CD14-positive monocyte (primary cell): Measurements from ENCODE around the gene DCTN2. TPM values are rescaled to one million over a fixed set of nuclear protein-coding genes. Genes with fewer than 3 reads are reported as not detected.
A peak's percentile ranks its signal among the peaks of the same experiment; 100 is the strongest.
"Not testable (repeated sequence)": the region's sequence is repeated elsewhere in the genome, so short reads cannot be mapped to it uniquely, and the experiment has no call there.

Source experiments
- DNase-seq, 3 donors: peaks; one replicate each; pipeline ENCODE4 v3.0.0-alpha.2; 2011 to 2022
- H2AFZ ChIP-seq: 2 replicates; pipeline ENCODE4 v1.6.0; 2012; ENCODE audit warnings: mild to moderate bottlenecking, low read depth, low read length, inconsistent platforms; ENCODE audit not compliant: insufficient read depth, poor library complexity, severe bottlenecking
- H3K27ac ChIP-seq, 2 donors: 1 replicate in 1 of 2; 2 replicates in 1 of 2; pipeline ENCODE4 v1.5.1; 2012 to 2013; ENCODE audit warnings: low read length in 2 of 2, control low read depth in 1 of 2, inconsistent platforms in 1 of 2, low read depth in 1 of 2, mild to moderate bottlenecking in 1 of 2
- H3K27me3 ChIP-seq, 2 donors: one replicate each; pipeline versions ENCODE4 v1.6.0 to v1.6.1; 2011 to 2013; ENCODE audit warnings: low read length in 2 of 2; ENCODE audit not compliant: control insufficient read depth in 2 of 2, insufficient read depth in 2 of 2
- H3K36me3 ChIP-seq, 2 donors: replicated peaks in 1 of 2; 1 replicate in 1 of 2; 2 replicates in 1 of 2; pipeline versions ENCODE4 v1.5.1 to v1.6.1; 2012 to 2013; ENCODE audit warnings: low read length in 2 of 2, control low read depth in 1 of 2, inconsistent platforms in 1 of 2, mild to moderate bottlenecking in 1 of 2; ENCODE audit not compliant: insufficient read depth in 2 of 2, control insufficient read depth in 1 of 2
- H3K4me1 ChIP-seq, 2 donors: 1 replicate in 1 of 2; 2 replicates in 1 of 2; pipeline versions ENCODE4 v1.5.1 to v1.6.1; 2012 to 2013; ENCODE audit warnings: low read length in 2 of 2, control low read depth in 1 of 2, inconsistent platforms in 1 of 2, mild to moderate bottlenecking in 1 of 2, moderate library complexity in 1 of 2; ENCODE audit not compliant: insufficient read depth in 2 of 2, control insufficient read depth in 1 of 2
- H3K4me2 ChIP-seq: replicated peaks from 2 replicates; pipeline ENCODE3; 2012; ENCODE audit warnings: low read length, moderate library complexity, mild to moderate bottlenecking; ENCODE audit not compliant: poor library complexity, severe bottlenecking; ENCODE audit errors: extremely low read depth
- H3K4me3 ChIP-seq, 3 experiments: fragments of 200-600 bp in 1 of 3; sonication (generic) in 1 of 3; replicated peaks in 1 of 3; 1 replicate in 2 of 3; 2 replicates in 1 of 3; pipeline ENCODE4 v1.5.1; 2011 to 2013; ENCODE audit warnings: low read length in 3 of 3, mild to moderate bottlenecking in 3 of 3, control low read depth in 2 of 3, low read depth in 2 of 3, inconsistent platforms in 1 of 3, moderate library complexity in 1 of 3
- H3K79me2 ChIP-seq: 2 replicates; pipeline ENCODE4 v1.6.0; 2012; ENCODE audit warnings: mild to moderate bottlenecking, control low read depth, inconsistent platforms, low read length, moderate library complexity; ENCODE audit not compliant: insufficient read depth
- H3K9ac ChIP-seq: 2 replicates; pipeline ENCODE4 v1.6.0; 2017; ENCODE audit warnings: low read length, mild to moderate bottlenecking; ENCODE audit not compliant: insufficient read depth, poor library complexity, severe bottlenecking
- H3K9me3 ChIP-seq, 2 donors: replicated peaks in 1 of 2; 1 replicate in 1 of 2; 2 replicates in 1 of 2; pipeline versions ENCODE4 v1.5.1 to v1.6.1; 2012 to 2013; ENCODE audit warnings: low read length in 2 of 2, control low read depth in 1 of 2; ENCODE audit not compliant: control insufficient read depth in 1 of 2, insufficient read depth in 1 of 2
- H4K20me1 ChIP-seq: 2 replicates; pipeline ENCODE4 v1.6.0; 2012; ENCODE audit warnings: mild to moderate bottlenecking, low read length, control low read depth, moderate library complexity; ENCODE audit not compliant: insufficient read depth
- H3K27ac Mint-ChIP-seq, 7 donors: one replicate each; pipeline ENCODE4 v1.8.0; 2020; ENCODE audit warnings: mild to moderate bottlenecking in 7 of 7, mixed read lengths in 7 of 7, moderate library complexity in 6 of 7, inconsistent platforms in 2 of 7
- H3K27me3 Mint-ChIP-seq, 3 donors: one replicate each; pipeline ENCODE4 v1.8.0; 2021 to 2022; ENCODE audit warnings: low read depth in 3 of 3, mild to moderate bottlenecking in 3 of 3, mixed read lengths in 3 of 3, moderate library complexity in 3 of 3, inconsistent platforms in 1 of 3
- H3K36me3 Mint-ChIP-seq, 2 donors: one replicate each; pipeline ENCODE4 v1.8.0; 2020; ENCODE audit warnings: mixed read lengths in 2 of 2, inconsistent platforms in 1 of 2, mild to moderate bottlenecking in 1 of 2
- H3K4me1 Mint-ChIP-seq: one replicate; pipeline ENCODE4 v1.8.0; 2020; ENCODE audit warnings: mild to moderate bottlenecking, mixed read lengths
- H3K4me3 Mint-ChIP-seq, 2 donors: one replicate each; pipeline ENCODE4 v1.8.0; 2020; ENCODE audit warnings: mild to moderate bottlenecking in 2 of 2, mixed read lengths in 2 of 2, moderate library complexity in 1 of 2
- H3K9me3 Mint-ChIP-seq, 7 donors: one replicate each; pipeline ENCODE4 v1.8.0; 2020 to 2022; ENCODE audit warnings: mixed read lengths in 7 of 7, mild to moderate bottlenecking in 6 of 7, moderate library complexity in 6 of 7, inconsistent platforms in 2 of 7
- CTCF ChIP-seq: fragments of 200-600 bp; IDR thresholded peaks from one replicate; pipeline ENCODE4 v1.8.0; 2022; ENCODE audit warnings: antibody characterized with exemption, mild to moderate bottlenecking
- WGBS: methylation state at CpG from one replicate; pipeline ENCODE4 v1.1.5; 2013; ENCODE audit warnings: missing lambda C conversion rate; ENCODE audit not compliant: insufficient coverage; 5-methylcytosine and 5-hydroxymethylcytosine counted together
- intact Hi-C, 2 donors: fragments of 100-400 bp; cut with micrococcal nuclease; formaldehyde crosslinking; loops; one replicate each; pipeline versions ENCODE4 v1.15.0 to v1.15.1; 2023
- polyA plus RNA-seq, 3 donors: library from polyadenylated mRNA; depleted of rRNA in 1 of 3; unstranded in 2 of 3; stranded (reverse) in 1 of 3; fragments of 300-500 nt in 2 of 3; fragments of >200 nt in 1 of 3; fragmentation: Illumina TruSeq in 2 of 3; gene quantifications; 1 replicate in 2 of 3; 2 replicates in 1 of 3; pipeline ENCODE4 v1.2.3, GENCODE V29; 2012 to 2021

DCTN2 gene
- polyA plus RNA-seq, 3 donors: 72.8 to 94.5 (median 82.2) TPM

GRCh38 chr12:57497223-57498131 is 49.5 kb downstream of the DCTN2 start:
- Histone ChIP-seq H2AFZ (no peak overlapping the region), H4K20me1 (peaks cover 16% of the 10 kb centered on the region), H3K9me3 (no peaks in the 10 kb centered on the region), H3K9ac (no peak overlapping the region), H3K36me3 (peaks cover 52 to 72% of the 10 kb centered on the region in 2 donors), H3K4me2 (no peak overlapping the region), H3K4me1 (no peaks in the 10 kb centered on the region), H3K79me2 (no peaks in the 10 kb centered on the region), H3K27ac (peak overlapping the region in 1 of 2 donors; percentile 36), H3K4me3 (no peak overlapping the region), H3K27me3 (no peaks in the 10 kb centered on the region)
- Mint-ChIP-seq H3K27me3 (peaks cover 0 to 2% (median 0%) of the 10 kb centered on the region in 3 donors), H3K4me1 (no peaks in the 10 kb centered on the region), H3K27ac (peak overlapping the region in 5 of 7 donors; percentile 5 to 78 (median 65)), H3K9me3 (peaks cover 0 to 3% (median 0%) of the 10 kb centered on the region in 7 donors), H3K36me3 (peaks cover 64 to 90% of the 10 kb centered on the region in 2 donors), H3K4me3 (no peak overlapping the region)
- intact Hi-C loops: no loop called here
- WGBS: 93% methylated on average over 11 of the region's 12 CpGs
- DNase-seq: no peak
- no peak for TF ChIP-seq CTCF

GRCh38 chr12:57496822-57497221 is 50.2 kb downstream of the DCTN2 start:
- TF ChIP-seq CTCF: no peak
- Mint-ChIP-seq H3K4me1 (no peaks in the 10 kb centered on the region), H3K27ac (no peak overlapping the region), H3K27me3 (peaks cover 0 to 2% (median 0%) of the 10 kb centered on the region in 3 donors), H3K9me3 (peaks cover 0 to 3% (median 0%) of the 10 kb centered on the region in 7 donors), H3K4me3 (no peak overlapping the region), H3K36me3 (peaks cover 64 to 90% of the 10 kb centered on the region in 2 donors)
- Histone ChIP-seq H3K9ac (no peak overlapping the region), H3K4me3 (no peak overlapping the region), H3K79me2 (no peaks in the 10 kb centered on the region), H3K27ac (no peak overlapping the region), H3K4me2 (no peak overlapping the region), H2AFZ (no peak overlapping the region), H3K9me3 (no peaks in the 10 kb centered on the region), H4K20me1 (peaks cover 17% of the 10 kb centered on the region), H3K36me3 (peaks cover 50 to 70% of the 10 kb centered on the region in 2 donors), H3K4me1 (no peaks in the 10 kb centered on the region), H3K27me3 (no peaks in the 10 kb centered on the region)
- intact Hi-C loops: no loop called here
- no peak for DNase-seq

GRCh38 chr12:57495051-57495701 is 51.8 kb downstream of the DCTN2 start:
- peaks cover 64 to 91% of the 10 kb centered on the region in 2 donors for H3K36me3 Mint-ChIP-seq
- H3K4me2 ChIP-seq, H3K9me3 Mint-ChIP-seq, H3K27me3 ChIP-seq, H3K4me1 ChIP-seq, H2AFZ ChIP-seq, H3K27me3 Mint-ChIP-seq, H3K9me3 ChIP-seq, H3K4me3 ChIP-seq, H3K27ac Mint-ChIP-seq, H3K27ac ChIP-seq, H3K9ac ChIP-seq, intact Hi-C loops, DNase-seq, H3K4me1 Mint-ChIP-seq, H3K79me2 ChIP-seq, H3K4me3 Mint-ChIP-seq: not testable (repeated sequence)
- 95% methylated on average over 29 of the region's 48 CpGs for WGBS
- Histone ChIP-seq H4K20me1 (peaks cover 17% of the 10 kb centered on the region), H3K36me3 (peaks cover 51 to 70% of the 10 kb centered on the region in 2 donors)
